ENCODE measurements around the gene CCL27.

The CCL27 gene

DNA sequence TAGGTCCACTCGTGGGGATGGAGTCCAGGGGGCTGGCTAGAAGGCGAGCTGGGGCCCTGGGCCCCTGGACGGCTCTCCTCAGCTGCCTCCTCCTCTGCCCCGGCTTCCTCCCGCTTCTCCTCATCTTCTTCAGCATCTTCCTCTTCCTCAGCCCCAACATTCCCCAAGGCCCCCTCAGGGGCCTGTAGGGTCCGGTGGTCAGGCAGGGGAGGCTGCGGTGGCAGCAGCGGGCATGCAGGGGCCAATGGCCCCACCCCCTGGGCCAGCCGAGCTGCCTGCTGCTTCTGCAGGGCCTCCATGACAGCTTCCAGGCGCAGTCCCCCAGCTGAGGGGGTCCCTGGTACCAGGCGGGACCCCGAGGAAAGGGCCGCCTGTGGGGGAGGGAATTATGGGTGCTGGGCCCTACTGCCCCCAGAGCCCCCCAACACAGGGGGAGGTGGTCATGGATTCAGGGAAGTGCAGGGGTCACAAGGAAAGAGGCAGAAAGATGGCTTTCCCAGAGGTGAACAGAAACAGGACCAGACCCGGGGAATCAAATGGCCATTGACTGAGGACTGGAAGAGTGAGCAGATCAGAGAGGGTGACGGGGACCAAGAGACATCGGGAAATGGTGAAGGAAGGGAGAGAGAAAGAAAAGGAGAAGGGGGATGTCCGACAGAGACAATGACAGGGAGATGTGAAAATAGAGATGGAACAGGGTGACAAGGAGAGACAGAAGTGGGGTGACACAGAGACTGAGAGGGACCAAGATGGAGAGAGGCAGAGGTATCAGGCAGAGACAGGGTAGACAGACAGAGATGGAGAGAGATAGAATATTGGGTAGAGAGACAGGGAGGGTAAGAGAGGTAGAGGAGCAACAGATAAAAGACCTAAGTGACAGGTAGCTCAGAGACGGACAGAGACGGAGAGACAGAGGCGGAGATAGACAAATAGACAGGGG is 34.5 kb downstream of the CCL27 start:
- DNase-seq (ENCODE audit: low read depth in 2 of 2) = no peak

- no peak for DNase-seq (ENCODE audit: low read depth in 2 of 2)
Observed at GRCh38 chr9:34625186-34625486, 37.3 kb downstream of the CCL27 start.

DNA sequence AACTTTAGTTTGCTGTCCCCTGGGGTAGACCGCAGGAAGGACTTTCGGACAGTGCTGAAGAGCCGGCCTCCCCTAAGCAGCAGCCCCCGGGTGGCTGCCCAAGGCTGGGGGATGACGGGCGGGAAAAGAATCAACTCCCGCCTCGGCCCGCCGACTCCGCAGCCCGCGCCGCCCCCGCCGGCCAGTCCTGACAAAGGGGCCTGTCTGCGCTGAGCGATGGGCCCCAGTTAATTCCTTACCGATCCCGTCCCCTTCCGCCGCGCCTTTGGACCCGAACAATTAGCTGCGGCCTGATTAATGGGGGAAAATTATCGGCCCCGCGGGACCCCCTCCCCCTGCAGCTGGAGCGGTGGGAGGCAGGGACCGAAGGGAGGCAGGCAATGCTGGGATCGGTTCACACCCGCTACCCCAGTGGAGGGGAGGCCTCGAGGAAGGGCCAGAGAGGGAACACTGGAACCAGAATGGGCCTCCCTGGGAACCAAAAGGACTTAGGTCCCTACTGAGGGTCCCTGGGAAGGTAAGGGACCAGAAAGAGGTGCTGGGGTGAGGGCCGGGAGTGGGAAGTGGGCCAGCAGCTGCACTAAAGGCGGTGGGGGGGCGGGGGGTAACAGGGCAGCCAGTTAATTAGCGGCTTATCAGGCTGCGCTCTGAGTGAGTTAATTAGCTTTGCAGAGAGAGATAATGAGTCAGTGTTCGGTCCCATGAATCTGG is 37.8 kb downstream of the CCL27 start:
- DNase-seq (ENCODE audit: low read depth in 2 of 2) = no peak

DNA sequence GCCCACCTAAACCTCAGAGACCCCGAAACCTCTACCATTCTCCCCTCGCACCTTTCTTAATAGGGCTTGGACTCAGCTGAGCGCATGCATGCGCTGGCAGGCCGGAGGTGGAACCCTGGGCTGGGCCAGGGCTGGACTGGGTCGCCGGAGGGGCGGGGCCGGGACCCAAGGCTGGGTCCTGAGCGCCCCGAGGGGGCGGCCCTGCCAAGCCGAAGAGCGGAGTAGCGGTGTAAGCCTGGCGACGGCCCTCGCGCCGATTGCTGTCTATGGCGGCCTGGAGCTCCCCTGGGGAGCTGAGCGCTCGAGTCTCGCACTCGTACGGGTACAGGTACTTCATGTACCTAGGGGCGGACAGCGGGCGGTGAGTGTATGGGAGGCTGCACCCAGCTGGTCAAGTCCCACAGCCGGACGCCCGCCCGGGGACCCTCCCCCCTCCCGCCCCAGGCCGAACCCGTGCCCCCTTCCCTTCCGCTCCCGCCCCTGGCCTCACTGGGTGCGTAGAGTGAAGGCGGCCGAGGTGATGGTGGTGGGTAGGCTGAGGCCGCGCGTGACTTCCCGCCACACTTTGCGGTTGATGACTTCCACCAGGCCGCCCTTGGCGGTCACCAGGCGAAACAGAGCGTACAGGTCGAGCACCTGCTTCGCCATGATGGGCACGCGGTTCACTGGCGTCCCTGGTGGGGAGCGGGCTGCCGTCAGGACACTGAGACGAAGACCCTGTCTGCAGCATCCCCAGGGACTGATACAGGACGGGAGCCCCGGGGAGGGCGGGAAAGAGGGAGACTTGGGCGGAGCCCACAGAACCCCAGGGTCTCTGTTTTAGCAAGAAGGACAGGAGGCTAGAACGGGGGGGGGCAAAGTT is 38.9 kb downstream of the CCL27 start:
- DNase-seq (ENCODE audit: low read depth in 2 of 2) = no peak

- peak; percentile 80 to 81 for DNase-seq (ENCODE audit: low read depth in 2 of 2)
Observed at GRCh38 chr9:34620061-34620994, 42.1 kb downstream of the CCL27 start, which contains the start of gene DCTN3. DCTN3 (minus strand) TSS chr9:34620495; CDS start chr9:34620464, 31 bp downstream.

GRCh38 chr9:34615132-34615531 is 47.3 kb downstream of the CCL27 start:
- no peak for DNase-seq (ENCODE audit: low read depth in 2 of 2)

- DNase-seq (ENCODE audit: low read depth in 2 of 2) = peak in 1 of 2 donors; percentile 67
Observed at GRCh38 chr9:34612788-34613390, 49.6 kb downstream of the CCL27 start.

Measured in activated CD4-positive, alpha-beta T cell treated with anti-CD3 and anti-CD28 coated beads for 24 hours (primary cell).